Measurements from ENCODE around the gene KRTAP4-16. TPM values are rescaled to one million over a fixed set of nuclear protein-coding genes. Genes with fewer than 3 reads are reported as not detected.
A peak's percentile ranks its signal among the peaks of the same experiment; 100 is the strongest.
"Not testable (repeated sequence)": the region's sequence is repeated elsewhere in the genome, so short reads cannot be mapped to it uniquely, and the experiment has no call there.

KRTAP4-16 gene
- total RNA-seq, 1 experiment from 2014 or later: not detected

- DNase-seq (ENCODE audit: extremely low read depth, low read depth): not testable (repeated sequence)
Measured at GRCh38 chr17:41119696-41120690, 18.0 kb upstream of the KRTAP4-16 start.

- no peak for DNase-seq (ENCODE audit: extremely low read depth, low read depth)
Measured at GRCh38 chr17:41118721-41119120, 16.7 kb upstream of the KRTAP4-16 start.

- not testable (repeated sequence) for DNase-seq (ENCODE audit: extremely low read depth, low read depth)
Measured at GRCh38 chr17:41117846-41118386, 15.9 kb upstream of the KRTAP4-16 start, which contains the start of gene KRTAP4-11. Gene KRTAP4-11 (minus strand): TSS chr17:41118373. CDS start chr17:41118315, 58 bp downstream.

GRCh38 chr17:41116297-41116696 lies 14.3 kb upstream of the KRTAP4-16 start:
- DNase-seq (ENCODE audit: extremely low read depth, low read depth): no peak

- no peak for DNase-seq (ENCODE audit: extremely low read depth, low read depth)
Measured at GRCh38 chr17:41111151-41111885, 9.3 kb upstream of the KRTAP4-16 start.

- DNase-seq (ENCODE audit: extremely low read depth, low read depth): not testable (repeated sequence)
Measured at GRCh38 chr17:41108728-41109386, 6.8 kb upstream of the KRTAP4-16 start.

- no peak for DNase-seq (ENCODE audit: extremely low read depth, low read depth)
Measured at GRCh38 chr17:41107941-41108450, 6.0 kb upstream of the KRTAP4-16 start.

- DNase-seq (ENCODE audit: extremely low read depth, low read depth): not testable (repeated sequence)
Measured at GRCh38 chr17:41105347-41105746, 3.3 kb upstream of the KRTAP4-16 start, which contains the start of gene KRTAP4-9. Gene KRTAP4-9 (plus strand): TSS chr17:41105389. CDS start chr17:41105389, 0 bp downstream.

- not testable (repeated sequence) for DNase-seq (ENCODE audit: extremely low read depth, low read depth)
Measured at GRCh38 chr17:41104386-41105038, 2.5 kb upstream of the KRTAP4-16 start.

- no peak for DNase-seq (ENCODE audit: extremely low read depth, low read depth)
Measured at GRCh38 chr17:41103896-41104295, 1.9 kb upstream of the KRTAP4-16 start.

- peak; percentile 47 for DNase-seq (ENCODE audit: extremely low read depth, low read depth)
Measured at GRCh38 chr17:41099682-41100480, 2.1 kb downstream of the KRTAP4-16 start.

- DNase-seq (ENCODE audit: extremely low read depth, low read depth): no peak
Measured at GRCh38 chr17:41098481-41098880, 3.5 kb downstream of the KRTAP4-16 start.

GRCh38 chr17:41098042-41098441 lies 4.0 kb downstream of the KRTAP4-16 start, which contains the start of gene KRTAP4-8:
Gene KRTAP4-8 (minus strand): TSS chr17:41098142. CDS start chr17:41098084, 58 bp downstream.
- DNase-seq (ENCODE audit: extremely low read depth, low read depth): no peak

- no peak for DNase-seq (ENCODE audit: extremely low read depth, low read depth)
Measured at GRCh38 chr17:41096055-41096454, 6.0 kb downstream of the KRTAP4-16 start.

GRCh38 chr17:41088760-41089352 lies 13.2 kb downstream of the KRTAP4-16 start:
- DNase-seq (ENCODE audit: extremely low read depth, low read depth): not testable (repeated sequence)

GRCh38 chr17:41084100-41084856 lies 17.7 kb downstream of the KRTAP4-16 start, which contains the start of gene KRTAP4-7:
Gene KRTAP4-7 (plus strand): TSS chr17:41084150. CDS start chr17:41084207, 57 bp downstream.
- not testable (repeated sequence) for DNase-seq (ENCODE audit: extremely low read depth, low read depth)

- not testable (repeated sequence) for DNase-seq (ENCODE audit: extremely low read depth, low read depth)
Measured at GRCh38 chr17:41083427-41083826, 18.6 kb downstream of the KRTAP4-16 start.
